AG04450 (cell line): ENCODE results near the gene DHRS3. TPM values are rescaled to one million over a fixed set of nuclear protein-coding genes. Genes with fewer than 3 reads are reported as not detected.

Experiments
- CTCF ChIA-PET: fragments of 300-600, 350-600 bp; formaldehyde crosslinking; extraction: SDS; loops from one replicate; lab custom pipeline; 2022; ENCODE audit warnings: antibody characterized with exemption, inconsistent platforms; lab: Charles Lee
- POLR2A ChIA-PET: fragments of 350-600 bp; formaldehyde crosslinking; extraction: SDS; loops from one replicate; lab custom pipeline; 2021; ENCODE audit warnings: antibody characterized with exemption, inconsistent platforms; lab: Yijun Ruan, JAX
- DNase-seq: peaks from one replicate; pipeline ENCODE4 v3.0.0-alpha.2; 2011; ENCODE audit warnings: low read depth, low spot score
- H3K27ac ChIP-seq: one replicate; pipeline ENCODE4 v1.5.1; 2012; ENCODE audit warnings: low read depth, low read length, control low read depth
- H3K27me3 ChIP-seq: one replicate; pipeline ENCODE4 v1.6.0; 2012; ENCODE audit warnings: low read length; ENCODE audit not compliant: control insufficient read depth, insufficient read depth
- H3K4me3 ChIP-seq: 2 replicates; pipeline ENCODE4 v1.5.1; 2011; ENCODE audit warnings: mild to moderate bottlenecking, low read depth, low read length, control low read depth
- H3K9me3 ChIP-seq: 2 replicates; pipeline ENCODE4 v1.5.1; 2012; ENCODE audit warnings: low read length; ENCODE audit not compliant: control insufficient read depth, insufficient read depth
- CTCF ChIP-seq: IDR thresholded peaks from 2 replicates; pipeline ENCODE4 v1.5.1; 2011; ENCODE audit warnings: low read depth, low read length, control low read depth, inconsistent platforms
- polyA plus RNA-seq: library from polyadenylated mRNA; depleted of rRNA; stranded (reverse); fragments of >200 nt; gene quantifications from 2 replicates; pipeline ENCODE4 v1.2.3, GENCODE V29; 2011

The DHRS3 gene
- polyA plus RNA-seq, 1 experiment, result 42.3 TPM

- no peak for TF ChIP-seq CTCF
- DNase-seq, result no peak
- no peak overlapping the region for H3K27ac ChIP-seq
- ChIA-PET POLR2A (no interaction called here), CTCF (no interaction called here)
- no peaks in the 10 kb centered on the region; the same call in 1 of the 2 replicates for H3K9me3 ChIP-seq
- no peak overlapping the region for H3K4me3 ChIP-seq
- no peaks in the 10 kb centered on the region for H3K27me3 ChIP-seq
Measured at GRCh38 chr1:12547586-12548225, 70.3 kb downstream of the DHRS3 start.

GRCh38 chr1:12546771-12547585 lies 71.0 kb downstream of the DHRS3 start:
- no peaks in the 10 kb centered on the region for H3K27me3 ChIP-seq
- H3K27ac ChIP-seq, result no peak overlapping the region
- no peak overlapping the region for H3K4me3 ChIP-seq
- ChIA-PET POLR2A (no interaction called here), CTCF (no interaction called here)
- no peaks in the 10 kb centered on the region; the same call in 1 of the 2 replicates for H3K9me3 ChIP-seq
- no peak for TF ChIP-seq CTCF
- DNase-seq, result no peak

GRCh38 chr1:12544992-12545391 lies 73.0 kb downstream of the DHRS3 start:
- CTCF ChIA-PET, result no interaction called here
- no peak for TF ChIP-seq CTCF
- POLR2A ChIA-PET, result no interaction called here
- Histone ChIP-seq H3K27me3 (no peaks in the 10 kb centered on the region), H3K9me3 (no peaks in the 10 kb centered on the region; the same call in 1 of the 2 replicates), H3K27ac (no peak overlapping the region), H3K4me3 (no peak overlapping the region)
- no peak for DNase-seq

GRCh38 chr1:12544357-12544756 lies 73.7 kb downstream of the DHRS3 start:
- CTCF ChIA-PET, result no interaction called here
- Histone ChIP-seq H3K4me3 (no peak overlapping the region), H3K27ac (no peak overlapping the region), H3K9me3 (peaks cover 3% of the 10 kb centered on the region), H3K27me3 (no peaks in the 10 kb centered on the region)
- DNase-seq, result no peak
- POLR2A ChIA-PET, result interaction anchor here (0.6 kb wide), 1 partner anchor 937 kb away, joined by 3 read pairs; no protein-coding TSS in a partner anchor
- no peak for TF ChIP-seq CTCF

- TF ChIP-seq CTCF, result no peak
- Histone ChIP-seq H3K4me3 (no peak overlapping the region), H3K9me3 (peaks cover 5% of the 10 kb centered on the region), H3K27me3 (no peaks in the 10 kb centered on the region), H3K27ac (no peak overlapping the region)
- ChIA-PET POLR2A (interaction anchor here (0.6 kb wide), 1 partner anchor 938 kb away, joined by 3 read pairs; no protein-coding TSS in a partner anchor), CTCF (no interaction called here)
- no peak for DNase-seq
Measured at GRCh38 chr1:12543740-12544154, 74.3 kb downstream of the DHRS3 start.
